ENCODE measurements around the gene IRF9.

IRF9 gene

DNA sequence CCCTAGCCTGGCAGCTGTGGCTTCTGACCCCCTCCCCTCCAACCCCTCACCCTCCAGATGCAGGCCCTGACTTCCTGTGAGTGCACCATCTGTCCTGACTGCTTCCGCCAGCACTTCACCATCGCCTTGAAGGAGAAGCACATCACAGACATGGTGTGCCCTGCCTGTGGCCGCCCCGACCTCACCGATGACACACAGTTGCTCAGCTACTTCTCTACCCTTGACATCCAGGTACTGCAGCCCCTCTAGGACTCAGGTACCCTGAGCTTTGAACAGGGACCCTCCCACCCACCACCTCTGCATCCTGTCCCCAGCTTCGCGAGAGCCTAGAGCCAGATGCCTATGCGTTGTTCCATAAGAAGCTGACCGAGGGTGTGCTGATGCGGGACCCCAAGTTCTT lies 6.0 kb upstream of the IRF9 start:
- DNase-seq (ENCODE audit: low read depth in 2 of 2), result no peak
- H3K4me3 ChIP-seq (replicated peaks in 1 of 2; ENCODE audit: low read depth in 2 of 2, low read length in 2 of 2), result no peak overlapping the region
- TF ChIP-seq, protein P1, sequence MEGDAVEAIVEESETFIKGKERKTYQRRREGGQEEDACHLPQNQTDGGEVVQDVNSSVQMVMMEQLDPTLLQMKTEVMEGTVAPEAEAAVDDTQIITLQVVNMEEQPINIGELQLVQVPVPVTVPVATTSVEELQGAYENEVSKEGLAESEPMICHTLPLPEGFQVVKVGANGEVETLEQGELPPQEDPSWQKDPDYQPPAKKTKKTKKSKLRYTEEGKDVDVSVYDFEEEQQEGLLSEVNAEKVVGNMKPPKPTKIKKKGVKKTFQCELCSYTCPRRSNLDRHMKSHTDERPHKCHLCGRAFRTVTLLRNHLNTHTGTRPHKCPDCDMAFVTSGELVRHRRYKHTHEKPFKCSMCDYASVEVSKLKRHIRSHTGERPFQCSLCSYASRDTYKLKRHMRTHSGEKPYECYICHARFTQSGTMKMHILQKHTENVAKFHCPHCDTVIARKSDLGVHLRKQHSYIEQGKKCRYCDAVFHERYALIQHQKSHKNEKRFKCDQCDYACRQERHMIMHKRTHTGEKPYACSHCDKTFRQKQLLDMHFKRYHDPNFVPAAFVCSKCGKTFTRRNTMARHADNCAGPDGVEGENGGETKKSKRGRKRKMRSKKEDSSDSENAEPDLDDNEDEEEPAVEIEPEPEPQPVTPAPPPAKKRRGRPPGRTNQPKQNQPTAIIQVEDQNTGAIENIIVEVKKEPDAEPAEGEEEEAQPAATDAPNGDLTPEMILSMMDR (IDR thresholded peaks at IDR 0.05; ENCODE audit: low read depth, low read length), result no peak

DNA sequence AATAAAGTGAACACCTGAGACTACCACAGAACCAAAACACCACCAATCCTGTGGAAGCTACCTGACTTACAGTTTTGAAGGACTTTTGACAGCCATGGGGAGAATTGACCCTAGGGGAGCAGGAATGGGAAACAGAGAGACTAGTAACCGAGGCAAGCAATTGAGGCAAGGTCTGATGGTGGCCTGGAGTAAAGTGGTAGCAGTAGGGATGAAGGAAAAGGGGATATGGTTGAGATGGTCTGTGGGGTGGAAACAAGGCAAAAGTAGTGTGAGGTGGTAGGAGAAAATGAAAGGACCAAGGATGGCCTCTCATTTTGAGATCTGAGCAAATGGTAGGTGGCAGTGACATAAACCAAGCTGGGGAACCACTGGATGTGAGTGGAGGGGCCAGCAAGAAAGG lies 4.2 kb upstream of the IRF9 start:
- H3K4me3 ChIP-seq (replicated peaks in 1 of 2; ENCODE audit: low read depth in 2 of 2, low read length in 2 of 2), result no peak overlapping the region
- DNase-seq (ENCODE audit: low read depth in 2 of 2), result no peak
- TF ChIP-seq, protein P1 (IDR thresholded peaks at IDR 0.05; ENCODE audit: low read depth, low read length), result no peak

DNA sequence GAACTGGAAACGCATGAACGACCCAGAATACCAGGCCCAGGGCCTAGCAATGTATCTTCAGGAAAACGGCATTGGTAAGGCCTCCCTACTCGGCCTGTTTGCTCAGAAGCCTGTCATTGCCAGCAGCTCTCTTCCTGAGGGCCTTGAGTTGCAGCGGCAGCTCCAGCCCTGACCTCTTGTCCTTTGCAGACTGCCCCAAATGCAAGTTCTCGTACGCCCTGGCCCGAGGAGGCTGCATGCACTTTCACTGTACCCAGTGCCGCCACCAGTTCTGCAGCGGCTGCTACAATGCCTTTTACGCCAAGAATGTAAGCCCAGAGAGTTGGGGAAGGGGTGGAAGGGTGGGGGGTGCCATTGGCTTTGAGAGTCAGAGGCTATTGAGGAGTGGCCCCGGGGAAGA lies 3.7 kb upstream of the IRF9 start:
- TF ChIP-seq, protein P1 (IDR thresholded peaks at IDR 0.05; ENCODE audit: low read depth, low read length), result no peak
- no peak for DNase-seq (ENCODE audit: low read depth in 2 of 2)
- no peak overlapping the region for H3K4me3 ChIP-seq (replicated peaks in 1 of 2; ENCODE audit: low read depth in 2 of 2, low read length in 2 of 2)

DNA sequence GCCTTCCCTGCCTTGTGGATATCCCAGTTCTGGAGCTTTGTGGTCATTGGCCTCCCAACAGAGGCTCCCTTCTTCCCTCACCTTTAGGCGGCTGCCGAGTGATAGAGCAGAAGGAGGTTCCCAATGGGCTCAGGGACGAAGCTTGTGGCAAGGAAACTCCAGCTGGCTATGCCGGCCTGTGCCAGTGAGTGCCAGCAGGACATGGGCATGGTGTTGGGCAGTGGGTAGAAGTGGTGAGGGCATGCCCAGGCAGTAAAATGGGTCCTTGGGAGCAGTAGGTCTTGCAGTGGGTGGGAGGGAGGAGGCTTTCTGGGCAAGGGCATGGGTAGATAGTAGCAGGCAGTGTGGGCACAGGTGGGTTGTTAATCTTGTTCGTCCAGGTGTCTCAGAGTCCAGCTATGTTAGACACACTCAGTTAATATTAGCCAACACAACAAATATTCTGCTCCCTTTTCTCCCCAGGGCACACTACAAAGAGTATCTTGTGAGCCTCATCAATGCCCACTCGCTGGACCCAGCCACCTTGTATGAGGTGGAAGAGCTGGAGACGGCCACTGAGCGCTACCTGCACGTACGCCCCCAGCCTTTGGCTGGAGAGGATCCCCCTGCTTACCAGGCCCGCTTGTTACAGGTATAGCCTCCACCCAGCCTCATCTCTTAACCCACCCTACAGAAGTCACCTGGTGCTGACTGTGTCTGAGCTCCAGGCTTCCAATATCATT lies 1.1 kb upstream of the IRF9 start:
- no peak for DNase-seq (ENCODE audit: low read depth in 2 of 2)
- TF ChIP-seq, protein P1 (IDR thresholded peaks at IDR 0.05; ENCODE audit: low read depth, low read length), result no peak
- no peak overlapping the region for H3K4me3 ChIP-seq (replicated peaks in 1 of 2; ENCODE audit: low read depth in 2 of 2, low read length in 2 of 2)

DNA sequence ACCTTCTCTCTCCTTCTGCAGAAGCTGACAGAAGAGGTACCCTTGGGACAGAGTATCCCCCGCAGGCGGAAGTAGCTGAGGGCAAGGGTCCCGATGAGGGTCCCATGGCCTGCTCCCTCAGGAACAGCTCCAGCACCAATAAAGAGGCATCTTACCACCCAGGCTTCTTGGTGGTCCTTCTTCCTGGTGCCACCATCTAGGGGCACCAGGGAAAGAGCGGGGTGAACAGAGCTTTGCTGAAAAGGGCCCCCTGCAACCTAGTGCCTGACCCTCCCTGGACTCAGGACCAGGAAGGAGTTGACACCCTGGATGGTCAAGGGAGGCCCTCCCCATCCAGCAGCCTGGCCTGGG lies 591 bp upstream of the IRF9 start:
- H3K4me3 ChIP-seq (replicated peaks in 1 of 2; ENCODE audit: low read depth in 2 of 2, low read length in 2 of 2), result no peak overlapping the region
- TF ChIP-seq, protein P1 (IDR thresholded peaks at IDR 0.05; ENCODE audit: low read depth, low read length), result no peak
- no peak for DNase-seq (ENCODE audit: low read depth in 2 of 2)

DNA sequence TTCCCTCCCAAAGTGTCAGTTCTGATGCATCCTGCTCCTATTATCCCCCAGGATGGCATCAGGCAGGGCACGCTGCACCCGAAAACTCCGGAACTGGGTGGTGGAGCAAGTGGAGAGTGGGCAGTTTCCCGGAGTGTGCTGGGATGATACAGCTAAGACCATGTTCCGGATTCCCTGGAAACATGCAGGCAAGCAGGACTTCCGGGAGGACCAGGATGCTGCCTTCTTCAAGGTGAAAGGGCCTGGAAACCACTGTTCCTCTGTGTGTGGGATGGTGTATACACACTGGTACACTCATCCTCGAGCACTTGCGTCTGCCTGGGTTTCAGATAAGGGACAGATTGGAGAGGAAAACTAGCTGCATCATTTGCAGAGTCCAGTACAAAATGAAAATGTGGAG lies 1.0 kb downstream of the IRF9 start:
- H3K4me3 ChIP-seq (replicated peaks in 1 of 2; ENCODE audit: low read depth in 2 of 2, low read length in 2 of 2), result peak overlapping the region; percentile 58 to 67
- TF ChIP-seq, protein P1 (IDR thresholded peaks at IDR 0.05; ENCODE audit: low read depth, low read length), result no peak
- DNase-seq (ENCODE audit: low read depth in 2 of 2), result peak; percentile 33 to 46

DNA sequence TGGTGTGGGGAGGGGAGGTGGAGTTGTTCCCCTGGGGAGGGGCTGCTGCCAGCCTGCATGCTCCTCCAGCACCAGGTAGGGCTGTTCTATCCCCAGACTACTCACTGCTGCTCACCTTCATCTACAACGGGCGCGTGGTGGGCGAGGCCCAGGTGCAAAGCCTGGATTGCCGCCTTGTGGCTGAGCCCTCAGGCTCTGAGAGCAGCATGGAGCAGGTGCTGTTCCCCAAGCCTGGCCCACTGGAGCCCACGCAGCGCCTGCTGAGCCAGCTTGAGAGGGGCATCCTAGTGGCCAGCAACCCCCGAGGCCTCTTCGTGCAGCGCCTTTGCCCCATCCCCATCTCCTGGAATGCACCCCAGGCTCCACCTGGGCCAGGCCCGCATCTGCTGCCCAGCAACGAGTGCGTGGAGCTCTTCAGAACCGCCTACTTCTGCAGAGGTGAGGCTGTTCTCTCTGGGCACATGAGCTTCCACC lies 3.5 kb downstream of the IRF9 start:
- TF ChIP-seq, protein P1 (IDR thresholded peaks at IDR 0.05; ENCODE audit: low read depth, low read length), result no peak
- no peak for DNase-seq (ENCODE audit: low read depth in 2 of 2)
- H3K4me3 ChIP-seq (replicated peaks in 1 of 2; ENCODE audit: low read depth in 2 of 2, low read length in 2 of 2), result no peak overlapping the region

Measured in cardiac fibroblast (primary cell).